ENCODE measurements around the gene SEMA3D. TPM values are rescaled to one million over a fixed set of nuclear protein-coding genes. Genes with fewer than 3 reads are reported as not detected.

Gene SEMA3D
- total RNA-seq, 1 donor from 2014 or later: 13.6 TPM

- H3K27me3 ChIP-seq: no peaks in the 10 kb centered on the region
- no peak overlapping the region for H3K4me3 ChIP-seq
- TF ChIP-seq CTCF (IDR thresholded peaks at IDR 0.05): no peak
- DNase-seq (no peak), ATAC-seq (no peak)
- no peaks in the 10 kb centered on the region for H3K9me3 ChIP-seq
- H3K36me3 ChIP-seq: no peaks in the 10 kb centered on the region
- H3K27ac ChIP-seq: no peak overlapping the region
- intact Hi-C loops (cut with DNase I): no loop called here
- H3K4me1 ChIP-seq: no peaks in the 10 kb centered on the region
Measured at GRCh38 chr7:85070967-85071628, 115.8 kb downstream of the SEMA3D start.

GRCh38 chr7:85068799-85069198 is 118.1 kb downstream of the SEMA3D start:
- intact Hi-C loops (cut with DNase I): no loop called here
- TF ChIP-seq CTCF (IDR thresholded peaks at IDR 0.05): no peak
- no peak for DNase-seq
- no peak for ATAC-seq
- no peak overlapping the region for H3K27ac ChIP-seq
- no peaks in the 10 kb centered on the region for H3K9me3 ChIP-seq
- H3K4me3 ChIP-seq: no peak overlapping the region
- H3K27me3 ChIP-seq: no peaks in the 10 kb centered on the region
- H3K36me3 ChIP-seq: no peaks in the 10 kb centered on the region
- H3K4me1 ChIP-seq: peaks cover 5% of the 10 kb centered on the region

GRCh38 chr7:85067371-85067770 is 119.5 kb downstream of the SEMA3D start:
- no peak for DNase-seq
- no peak overlapping the region for H3K4me3 ChIP-seq
- intact Hi-C loops (cut with DNase I): no loop called here

GRCh38 chr7:85065888-85066485 is 120.9 kb downstream of the SEMA3D start:
- Histone ChIP-seq H3K4me3 (no peak overlapping the region), H3K27me3 (no peaks in the 10 kb centered on the region), H3K27ac (no peak overlapping the region), H3K9me3 (no peaks in the 10 kb centered on the region), H3K36me3 (no peaks in the 10 kb centered on the region), H3K4me1 (peaks cover 5% of the 10 kb centered on the region)
- intact Hi-C loops (cut with DNase I): no loop called here
- DNase-seq: no peak
- TF ChIP-seq CTCF (IDR thresholded peaks at IDR 0.05): no peak
- ATAC-seq: no peak

More at GRCh38 chr7:85067371-85067770, 119.5 kb downstream of the SEMA3D start:
- Histone ChIP-seq H3K36me3 (no peaks in the 10 kb centered on the region), H3K9me3 (no peaks in the 10 kb centered on the region), H3K27ac (no peak overlapping the region), H3K4me1 (peaks cover 5% of the 10 kb centered on the region), H3K27me3 (no peaks in the 10 kb centered on the region)
- ATAC-seq: no peak
- TF ChIP-seq CTCF (IDR thresholded peaks at IDR 0.05): no peak

GRCh38 chr7:85065306-85065705 is 121.5 kb downstream of the SEMA3D start:
- H3K4me1 ChIP-seq: peaks cover 5% of the 10 kb centered on the region
- ATAC-seq (no peak), DNase-seq (no peak)
- no peak overlapping the region for H3K27ac ChIP-seq
- no peak for TF ChIP-seq CTCF (IDR thresholded peaks at IDR 0.05)
- no peaks in the 10 kb centered on the region for H3K27me3 ChIP-seq
- intact Hi-C loops (cut with DNase I): no loop called here
- H3K4me3 ChIP-seq: no peak overlapping the region
- no peaks in the 10 kb centered on the region for H3K36me3 ChIP-seq
- no peaks in the 10 kb centered on the region for H3K9me3 ChIP-seq
